HFF-Myc (cell line): Measurements from ENCODE around the gene FNDC3A.

Source experiments
- DNase-seq: peaks from one replicate; pipeline ENCODE4 v3.0.0-alpha.2; 2011; ENCODE audit warnings: low read depth; ENCODE audit errors: extremely low read depth
- H3K4me3 ChIP-seq: replicated peaks from 2 replicates; pipeline ENCODE4 v1.5.1; 2011; ENCODE audit warnings: low read depth, mild to moderate bottlenecking, control low read depth, low read length
- TF ChIP-seq, protein P1 (sequence below): IDR thresholded peaks from 2 replicates; pipeline ENCODE4 v1.5.1; 2012; ENCODE audit warnings: mild to moderate bottlenecking, low read depth, low read length, control low read depth; ENCODE audit errors: missing control alignments

Gene FNDC3A

DNA sequence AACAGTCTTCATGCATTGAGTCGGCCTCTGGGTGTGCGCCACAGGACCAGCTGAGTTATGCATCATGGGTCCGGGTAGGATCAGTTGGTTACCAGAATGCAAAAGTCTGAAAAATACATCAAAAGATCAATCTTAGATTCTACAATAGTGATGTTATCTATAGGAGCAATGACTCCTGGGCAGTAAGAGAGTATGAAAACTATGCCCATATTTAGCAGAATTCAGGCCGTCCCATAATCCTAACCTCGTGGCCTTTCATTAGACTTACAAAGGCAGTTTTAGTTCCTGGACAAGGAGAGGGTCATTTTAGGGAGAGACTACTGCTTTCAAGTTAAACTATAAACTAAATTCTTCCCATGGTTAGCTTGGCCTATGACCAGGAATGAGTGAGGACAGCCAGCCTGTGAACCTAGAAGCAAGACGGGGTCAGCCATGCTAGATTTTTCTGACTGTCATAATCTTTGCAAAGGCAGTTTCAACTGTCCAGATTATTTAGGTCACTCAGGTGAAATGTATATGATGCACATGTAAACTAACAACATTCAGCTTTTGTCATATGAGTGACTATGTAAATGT lies 260.2 kb downstream of the FNDC3A start:
- TF ChIP-seq, protein P1, sequence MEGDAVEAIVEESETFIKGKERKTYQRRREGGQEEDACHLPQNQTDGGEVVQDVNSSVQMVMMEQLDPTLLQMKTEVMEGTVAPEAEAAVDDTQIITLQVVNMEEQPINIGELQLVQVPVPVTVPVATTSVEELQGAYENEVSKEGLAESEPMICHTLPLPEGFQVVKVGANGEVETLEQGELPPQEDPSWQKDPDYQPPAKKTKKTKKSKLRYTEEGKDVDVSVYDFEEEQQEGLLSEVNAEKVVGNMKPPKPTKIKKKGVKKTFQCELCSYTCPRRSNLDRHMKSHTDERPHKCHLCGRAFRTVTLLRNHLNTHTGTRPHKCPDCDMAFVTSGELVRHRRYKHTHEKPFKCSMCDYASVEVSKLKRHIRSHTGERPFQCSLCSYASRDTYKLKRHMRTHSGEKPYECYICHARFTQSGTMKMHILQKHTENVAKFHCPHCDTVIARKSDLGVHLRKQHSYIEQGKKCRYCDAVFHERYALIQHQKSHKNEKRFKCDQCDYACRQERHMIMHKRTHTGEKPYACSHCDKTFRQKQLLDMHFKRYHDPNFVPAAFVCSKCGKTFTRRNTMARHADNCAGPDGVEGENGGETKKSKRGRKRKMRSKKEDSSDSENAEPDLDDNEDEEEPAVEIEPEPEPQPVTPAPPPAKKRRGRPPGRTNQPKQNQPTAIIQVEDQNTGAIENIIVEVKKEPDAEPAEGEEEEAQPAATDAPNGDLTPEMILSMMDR = no peak
- DNase-seq = no peak
- no peak overlapping the region for H3K4me3 ChIP-seq

DNA sequence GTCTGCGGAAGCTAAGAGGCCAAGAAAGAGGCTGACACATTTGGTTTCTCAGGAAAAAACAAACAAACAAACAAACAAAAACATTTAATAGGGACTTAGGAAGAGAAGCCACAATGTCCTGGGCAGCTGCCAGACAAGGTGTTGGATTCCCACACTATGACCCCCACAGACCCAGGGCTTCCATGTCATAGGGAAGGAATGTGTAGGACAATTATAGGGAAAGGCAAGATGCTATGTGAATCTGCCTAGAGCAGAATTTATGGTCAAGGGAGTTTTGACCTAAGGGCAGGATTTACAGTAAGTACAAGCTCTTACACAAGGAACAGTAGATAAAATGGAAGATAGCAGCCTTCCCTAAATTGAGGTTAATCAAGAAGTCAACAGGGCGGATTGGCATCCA lies 262.9 kb downstream of the FNDC3A start:
- no peak for DNase-seq
- H3K4me3 ChIP-seq = no peak overlapping the region
- TF ChIP-seq, protein P1 = no peak

DNA sequence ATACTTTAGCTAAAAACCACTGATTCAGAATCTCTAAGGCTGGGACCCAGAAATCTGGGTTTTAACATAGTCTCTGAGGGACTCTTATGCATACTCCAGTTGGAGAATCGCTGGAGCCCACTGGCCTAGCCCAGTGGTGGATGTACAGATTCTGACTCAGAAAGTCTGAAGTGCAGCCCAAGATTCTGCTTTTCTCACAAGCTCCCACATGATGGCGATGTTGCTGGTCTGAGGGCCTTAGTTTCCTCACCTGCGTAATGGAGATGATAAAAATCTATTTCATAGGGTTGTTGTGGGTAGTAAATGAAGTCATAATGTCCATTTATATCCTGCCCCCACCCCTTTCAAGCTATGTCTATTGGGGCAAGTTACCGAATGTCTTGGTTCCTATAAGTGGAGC lies 264.3 kb downstream of the FNDC3A start:
- no peak overlapping the region for H3K4me3 ChIP-seq
- TF ChIP-seq, protein P1 = peak; percentile 56
- DNase-seq = no peak

DNA sequence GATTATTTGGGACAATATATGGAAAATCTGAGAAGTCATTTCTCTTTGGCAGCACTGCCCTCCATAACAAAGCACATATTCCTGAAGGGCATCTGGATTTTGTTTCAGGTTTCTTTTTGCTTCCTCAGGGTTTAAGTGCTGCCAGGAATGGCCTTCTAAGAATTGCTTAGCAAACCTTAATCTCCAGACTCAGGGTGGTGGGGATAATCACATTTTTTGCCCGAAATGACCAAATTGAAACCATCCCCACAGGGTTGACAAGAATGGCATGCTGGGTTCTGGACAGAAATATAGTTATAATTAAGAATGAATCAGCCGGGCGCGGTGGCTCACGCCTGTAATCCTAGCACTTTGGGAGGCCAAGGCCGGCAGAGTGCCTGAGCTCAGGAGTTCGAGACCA lies 265.6 kb downstream of the FNDC3A start:
- H3K4me3 ChIP-seq = no peak overlapping the region
- TF ChIP-seq, protein P1 = no peak
- no peak for DNase-seq

DNA sequence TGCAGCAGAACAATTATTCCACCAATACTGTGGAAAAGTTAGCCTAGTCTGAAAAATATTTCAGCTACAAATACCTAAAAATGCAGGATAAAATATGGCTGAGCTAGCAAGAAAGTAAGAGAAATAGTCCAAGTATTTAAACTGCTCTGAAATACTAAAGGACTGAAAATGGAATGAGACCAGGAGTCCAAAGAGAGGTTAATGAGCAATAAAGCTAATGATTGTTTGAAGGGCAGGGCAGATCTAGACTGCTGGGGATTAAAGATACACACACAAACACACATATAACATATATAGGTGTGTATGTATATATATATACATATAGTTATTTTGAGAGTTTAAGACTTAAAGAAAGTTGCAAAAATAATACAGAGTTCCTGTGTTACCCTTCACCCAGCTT lies 269.4 kb downstream of the FNDC3A start:
- DNase-seq = no peak
- H3K4me3 ChIP-seq = no peak overlapping the region
- TF ChIP-seq, protein P1 = no peak

DNA sequence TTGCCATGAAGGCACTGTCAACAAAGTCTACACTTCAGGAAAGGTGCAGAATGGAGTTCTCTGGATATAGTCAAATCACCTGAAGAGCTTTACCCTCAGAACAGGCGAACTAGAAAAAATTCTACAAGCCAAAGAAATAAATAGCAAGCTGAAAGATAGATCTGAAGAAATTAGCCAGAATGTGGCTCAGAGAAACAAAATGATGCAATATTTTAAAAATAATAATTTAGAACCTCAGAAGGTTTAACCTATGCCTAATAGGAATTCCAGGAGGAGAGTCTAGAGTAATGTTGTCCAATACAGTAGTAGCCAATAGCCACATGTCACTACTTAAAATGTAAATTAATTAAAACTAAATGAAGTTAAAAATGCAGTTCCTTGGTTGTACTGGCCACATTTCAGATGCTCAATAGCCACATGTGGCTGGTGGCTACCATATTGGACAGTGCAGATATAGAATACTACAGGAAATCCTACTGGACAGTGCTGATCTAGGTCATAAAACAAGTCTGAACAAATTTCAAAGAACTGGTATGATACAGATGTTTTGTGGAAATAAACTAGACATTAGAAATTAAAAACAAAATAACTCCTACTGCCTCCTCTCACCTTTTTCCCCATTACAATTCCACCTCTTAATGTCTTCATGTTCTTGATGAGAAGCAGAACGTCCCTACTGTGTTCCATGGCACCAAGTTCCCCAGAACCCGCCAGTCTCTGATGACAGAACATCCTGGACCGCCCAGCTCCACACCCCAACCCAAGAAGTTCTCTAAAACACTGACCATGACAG lies 271.3 kb downstream of the FNDC3A start:
- TF ChIP-seq, protein P1 = no peak
- peak overlapping the region; percentile 90 for H3K4me3 ChIP-seq
- no peak for DNase-seq
